A549 treated with Mapracorat at 1 μM for 4 hours (cell line): ENCODE results near the gene FYTTD1. TPM values are rescaled to one million over a fixed set of nuclear protein-coding genes. Genes with fewer than 3 reads are reported as not detected.

Source experiments
- total RNA-seq: library from RNA; stranded (reverse); fragments of 200-300 nt; extraction: Qiagen RNA extraction; gene quantifications from 5 replicates; pipeline ENCODE4 v1.2.3, GENCODE V29; 2022

FYTTD1 gene
- 22.8 to 32.3 TPM (median 26.9 TPM) in 5 replicates for total RNA-seq

GRCh38 chr3:197749601-197750395 is at the start of gene FYTTD1:
Gene FYTTD1 (plus strand): TSS chr3:197749883. CDS start chr3:197749972, 89 bp downstream.

DNA sequence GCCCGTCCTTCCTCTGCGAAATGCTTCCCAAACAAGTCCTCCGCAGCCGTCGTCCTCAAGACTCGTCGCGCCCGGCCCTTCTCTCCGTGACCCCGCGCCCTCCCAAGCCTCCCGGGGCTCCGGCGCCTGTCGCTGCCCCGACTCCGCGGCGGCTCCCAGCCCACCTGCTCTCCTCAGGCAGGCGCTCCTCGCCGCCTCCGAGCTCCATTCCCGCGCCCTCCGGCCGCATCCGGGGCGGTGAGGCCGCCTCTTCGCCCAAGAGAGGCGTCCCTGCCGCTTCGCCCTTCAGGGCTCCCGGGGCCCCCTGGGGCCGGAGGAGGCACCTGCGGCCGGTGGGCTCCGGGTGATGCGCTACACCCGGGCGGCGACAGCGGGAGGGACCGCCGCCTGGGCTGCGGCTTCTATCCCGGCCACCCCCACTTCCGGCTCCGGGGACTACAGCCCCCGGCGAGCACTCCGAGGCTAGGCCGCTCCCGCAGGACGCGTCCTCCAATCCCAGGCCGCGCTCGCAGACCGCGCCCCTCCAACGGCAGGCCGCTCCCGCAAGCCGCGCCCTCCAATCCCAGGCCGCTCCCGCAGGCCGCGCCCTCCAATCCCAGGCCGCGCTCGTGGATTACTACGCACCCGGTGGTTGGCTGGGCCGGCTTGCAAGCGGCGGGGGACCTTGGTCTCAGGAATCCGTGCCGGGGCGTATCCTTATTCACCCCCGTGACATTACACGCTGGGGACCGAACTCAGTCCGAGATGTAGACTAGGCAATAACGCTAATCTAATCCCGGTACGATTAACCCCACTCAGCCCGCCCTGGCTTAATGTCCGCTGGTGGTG is 13.0 kb upstream of the FYTTD1 start, which contains the start of gene RUBCN:
Gene RUBCN (minus strand): TSS at position 414 of the 828 bp plus-strand sequence. CDS start 185 bp downstream, at position 229.

DNA sequence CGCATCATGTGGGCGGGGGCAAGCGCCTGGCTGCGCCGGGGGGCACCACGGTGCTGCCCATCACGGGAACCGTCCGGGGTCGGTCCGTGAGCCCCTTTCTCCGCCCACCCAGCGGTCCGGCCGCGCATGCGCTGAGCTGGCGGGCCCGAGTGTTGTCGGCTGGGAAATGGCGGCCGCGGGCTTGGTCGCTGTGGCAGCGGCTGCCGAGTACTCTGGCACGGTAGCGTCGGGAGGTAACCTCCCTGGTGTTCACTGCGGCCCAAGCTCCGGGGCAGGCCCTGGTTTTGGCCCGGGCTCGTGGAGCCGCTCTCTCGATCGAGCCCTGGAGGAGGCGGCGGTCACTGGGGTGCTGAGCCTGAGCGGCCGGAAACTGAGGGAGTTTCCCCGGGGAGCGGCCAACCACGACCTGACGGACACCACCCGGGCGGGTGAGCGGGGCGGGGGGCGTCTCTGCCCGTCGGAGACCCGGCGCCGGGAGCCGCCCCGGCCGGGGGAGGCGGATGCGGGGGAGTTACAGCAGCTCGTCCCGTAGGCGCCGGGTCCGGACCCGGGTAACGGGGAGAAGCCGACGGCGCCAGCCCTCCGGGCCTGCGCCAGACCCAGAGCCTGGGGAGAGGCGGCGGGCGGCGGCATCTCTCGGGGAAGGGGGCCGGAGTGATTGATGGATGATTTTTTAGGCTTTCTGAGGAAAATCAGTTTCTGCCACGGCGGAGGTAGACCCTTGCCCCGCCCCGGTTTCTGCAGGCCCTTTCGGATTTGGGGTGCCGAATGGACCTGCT is 41.6 kb downstream of the FYTTD1 start, which contains the start of gene LRCH3:
Gene LRCH3 (plus strand): TSS at position 142 of the 779 bp plus-strand sequence. CDS start 25 bp downstream, at position 167.

Other genes starting within 250 kb of the FYTTD1 start
- gene BDH1, start 193.9 kb upstream of the FYTTD1 start, total RNA-seq, result 2.8 to 3.8 TPM (median 3.4 TPM) in 5 replicates
- gene RUBCN, start 13.0 kb upstream of the FYTTD1 start, total RNA-seq, result 8.0 to 10.2 TPM (median 8.6 TPM) in 5 replicates
- gene LRCH3, start 41.4 kb downstream of the FYTTD1 start, total RNA-seq, result 10.5 to 18.8 TPM (median 14.9 TPM) in 5 replicates
- gene RPL35A, start 200.3 kb downstream of the FYTTD1 start, total RNA-seq, result 1,009 to 1,129 TPM (median 1,089 TPM) in 5 replicates
- gene LMLN, start 210.3 kb downstream of the FYTTD1 start, total RNA-seq, result 1.7 to 2.5 TPM (median 2.0 TPM) in 5 replicates